Stimulated activated CD4-positive, alpha-beta T cell treated with anti-CD3 and anti-CD28 coated beads, Interleukin-1b, Interleukin-23, amount 100 ng/mL, for 24 hours (primary cell): ENCODE results near the gene SIM1.

Experiments used
- DNase-seq, 4 experiments: peaks; one replicate each; pipeline ENCODE4 v3.0.0-alpha.2; 2020; ENCODE audit warnings: low read depth in 4 of 4, low spot score in 1 of 4

SIM1 gene

GRCh38 chr6:100426744-100427338, 37.9 kb downstream of the SIM1 start:
- no peak for DNase-seq

- DNase-seq, result no peak
Measured at GRCh38 chr6:100426241-100426640, 38.5 kb downstream of the SIM1 start.

GRCh38 chr6:100420711-100421110, 44.0 kb downstream of the SIM1 start:
- no peak for DNase-seq

GRCh38 chr6:100417036-100417435, 47.7 kb downstream of the SIM1 start:
- DNase-seq, result no peak

GRCh38 chr6:100415768-100416167, 49.0 kb downstream of the SIM1 start:
- DNase-seq, result no peak

- DNase-seq, result no peak
Measured at GRCh38 chr6:100412872-100413271, 51.8 kb downstream of the SIM1 start.

- no peak for DNase-seq
Measured at GRCh38 chr6:100404051-100404450, 60.7 kb downstream of the SIM1 start.

- no peak for DNase-seq
Measured at GRCh38 chr6:100393493-100393892, 71.2 kb downstream of the SIM1 start.

GRCh38 chr6:100392423-100392822, 72.3 kb downstream of the SIM1 start:
- no peak for DNase-seq

GRCh38 chr6:100388868-100389519, 75.7 kb downstream of the SIM1 start:
- DNase-seq, result no peak

GRCh38 chr6:100382767-100383195, 81.9 kb downstream of the SIM1 start:
- DNase-seq, result no peak

- no peak for DNase-seq
Measured at GRCh38 chr6:100382031-100382430, 82.7 kb downstream of the SIM1 start.

GRCh38 chr6:100381111-100381510, 83.6 kb downstream of the SIM1 start:
- no peak for DNase-seq

- DNase-seq, result no peak
Measured at GRCh38 chr6:100379386-100379785, 85.3 kb downstream of the SIM1 start.

GRCh38 chr6:100378576-100378975, 86.1 kb downstream of the SIM1 start:
- DNase-seq, result no peak

GRCh38 chr6:100376103-100376502, 88.6 kb downstream of the SIM1 start:
- DNase-seq, result no peak

GRCh38 chr6:100372326-100373091, 92.2 kb downstream of the SIM1 start:
- DNase-seq, result no peak

GRCh38 chr6:100371591-100371990, 93.1 kb downstream of the SIM1 start:
- no peak for DNase-seq

- no peak for DNase-seq
Measured at GRCh38 chr6:100370265-100370664, 94.5 kb downstream of the SIM1 start.

- no peak for DNase-seq
Measured at GRCh38 chr6:100366419-100366818, 98.3 kb downstream of the SIM1 start.

GRCh38 chr6:100363651-100364050, 101.1 kb downstream of the SIM1 start:
- no peak for DNase-seq
